Naive B cell (primary cell): ENCODE data around the gene GPATCH1. TPM values are rescaled to one million over a fixed set of nuclear protein-coding genes. Genes with fewer than 3 reads are reported as not detected.
"Not testable (repeated sequence)": the region's sequence is repeated elsewhere in the genome, so short reads cannot be mapped to it uniquely, and the experiment has no call there.

Source experiments
- ATAC-seq, 2 donors: fragments of 150-1000 bp; cut with Tn5 transposase; 2 replicates each; pipeline ENCODE4 v1.10.0; 2021; ENCODE audit warnings: low read depth in 2 of 2, mild to moderate bottlenecking in 2 of 2, moderate library complexity in 2 of 2
- DNase-seq: peaks from one replicate; pipeline ENCODE4 v3.0.0; 2022
- H3K27ac Mint-ChIP-seq, 6 donors: one replicate each; pipeline ENCODE4 v1.8.0; 2020 to 2022; ENCODE audit warnings: mild to moderate bottlenecking in 6 of 6, mixed read lengths in 6 of 6, moderate library complexity in 5 of 6, inconsistent platforms in 2 of 6
- H3K27me3 Mint-ChIP-seq, 3 donors: one replicate each; pipeline ENCODE4 v1.8.0; 2021 to 2022; ENCODE audit warnings: mixed read lengths in 3 of 3, mild to moderate bottlenecking in 1 of 3
- H3K36me3 Mint-ChIP-seq, 2 donors: one replicate each; pipeline ENCODE4 v1.8.0; 2020 to 2022; ENCODE audit warnings: mixed read lengths in 2 of 2, inconsistent platforms in 1 of 2, mild to moderate bottlenecking in 1 of 2
- H3K4me1 Mint-ChIP-seq, 3 donors: one replicate each; pipeline ENCODE4 v1.8.0; 2020 to 2022; ENCODE audit warnings: mixed read lengths in 3 of 3, inconsistent platforms in 1 of 3, mild to moderate bottlenecking in 1 of 3, moderate library complexity in 1 of 3
- H3K4me3 Mint-ChIP-seq, 8 donors: one replicate each; pipeline ENCODE4 v1.8.0; 2020 to 2022; ENCODE audit warnings: mild to moderate bottlenecking in 8 of 8, mixed read lengths in 8 of 8, moderate library complexity in 8 of 8, inconsistent platforms in 2 of 8
- H3K9me3 Mint-ChIP-seq, 7 donors: one replicate each; pipeline ENCODE4 v1.8.0; 2020 to 2022; ENCODE audit warnings: mixed read lengths in 7 of 7, mild to moderate bottlenecking in 5 of 7, inconsistent platforms in 2 of 7, moderate library complexity in 1 of 7
- polyA plus RNA-seq, 6 donors: library from polyadenylated mRNA; unstranded; fragments of 300-500 nt; fragmentation: Illumina TruSeq; gene quantifications; one replicate each; pipeline ENCODE4 v1.2.3, GENCODE V29; 2021; ENCODE audit warnings: low read depth in 6 of 6

GPATCH1 gene
- polyA plus RNA-seq, 6 donors from 2014 or later, result 1.5 to 8.1 (median 5.1) TPM

- Mint-ChIP-seq H3K9me3 (no peaks in the 10 kb centered on the region), H3K4me3 (no peak overlapping the region), H3K36me3 (peaks cover 0 to 4% of the 10 kb centered on the region in 2 donors), H3K27me3 (peaks cover 0 to 4% (median 4%) of the 10 kb centered on the region in 3 donors), H3K27ac (no peak overlapping the region), H3K4me1 (peaks cover 4 to 16% (median 11%) of the 10 kb centered on the region in 3 donors)
- ATAC-seq (no peak), DNase-seq (no peak)
Measured at GRCh38 chr19:33159149-33159548, 78.2 kb downstream of the GPATCH1 start.

- H3K27ac Mint-ChIP-seq, result peak overlapping the region in 1 of 6 donors; percentile 44
Measured at GRCh38 chr19:33159893-33160292, 78.9 kb downstream of the GPATCH1 start.

GRCh38 chr19:33161201-33161600 is 80.2 kb downstream of the GPATCH1 start:
- no peak overlapping the region for H3K4me3 Mint-ChIP-seq
- ATAC-seq (no peak), DNase-seq (no peak)
- peak overlapping the region in 1 of 6 donors; percentile 91 for H3K27ac Mint-ChIP-seq
- H3K27me3 Mint-ChIP-seq, result no peaks in the 10 kb centered on the region
- H3K36me3 Mint-ChIP-seq, result peaks cover 0 to 5% of the 10 kb centered on the region in 2 donors
- peaks cover 8 to 16% (median 11%) of the 10 kb centered on the region in 3 donors for H3K4me1 Mint-ChIP-seq
- H3K9me3 Mint-ChIP-seq, result no peaks in the 10 kb centered on the region

More at GRCh38 chr19:33159893-33160292, 78.9 kb downstream of the GPATCH1 start:
- H3K4me3 Mint-ChIP-seq, result no peak overlapping the region
- H3K27me3 Mint-ChIP-seq, result no peaks in the 10 kb centered on the region
- DNase-seq (no peak), ATAC-seq (no peak)
- H3K4me1 Mint-ChIP-seq, result peaks cover 5 to 16% (median 11%) of the 10 kb centered on the region in 3 donors
- H3K9me3 Mint-ChIP-seq, result no peaks in the 10 kb centered on the region
- H3K36me3 Mint-ChIP-seq, result peaks cover 0 to 5% of the 10 kb centered on the region in 2 donors

- no peaks in the 10 kb centered on the region for H3K27me3 Mint-ChIP-seq
- no peak overlapping the region for H3K27ac Mint-ChIP-seq
- ATAC-seq (no peak), DNase-seq (no peak)
- no peak overlapping the region for H3K4me3 Mint-ChIP-seq
- H3K9me3 Mint-ChIP-seq, result peaks cover 0 to 9% (median 5%) of the 10 kb centered on the region in 7 donors
- peaks cover 8 to 19% (median 18%) of the 10 kb centered on the region in 3 donors for H3K4me1 Mint-ChIP-seq
- H3K36me3 Mint-ChIP-seq, result peaks cover 5 to 8% of the 10 kb centered on the region in 2 donors
Measured at GRCh38 chr19:33163481-33163880, 82.5 kb downstream of the GPATCH1 start.

- peaks cover 4 to 10% (median 6%) of the 10 kb centered on the region in 3 donors for H3K4me1 Mint-ChIP-seq
- ATAC-seq, H3K36me3 Mint-ChIP-seq, H3K27me3 Mint-ChIP-seq, DNase-seq, H3K4me3 Mint-ChIP-seq: not testable (repeated sequence)
- H3K27ac Mint-ChIP-seq, result peak overlapping the region in 1 of 6 donors; percentile 26
- peaks cover 0 to 10% (median 5%) of the 10 kb centered on the region in 7 donors for H3K9me3 Mint-ChIP-seq
Measured at GRCh38 chr19:33166037-33166436, 85.1 kb downstream of the GPATCH1 start.

GRCh38 chr19:33167438-33167837 is 86.5 kb downstream of the GPATCH1 start:
- H3K27ac Mint-ChIP-seq, result peak overlapping the region in 1 of 6 donors; percentile 39
- peaks cover 5 to 12% of the 10 kb centered on the region in 2 donors for H3K36me3 Mint-ChIP-seq
- H3K27me3 Mint-ChIP-seq, result no peaks in the 10 kb centered on the region
- peaks cover 7 to 18% (median 10%) of the 10 kb centered on the region in 3 donors for H3K4me1 Mint-ChIP-seq
- no peak overlapping the region for H3K4me3 Mint-ChIP-seq
- ATAC-seq (no peak), DNase-seq (no peak)
- peaks cover 0 to 10% (median 5%) of the 10 kb centered on the region in 7 donors for H3K9me3 Mint-ChIP-seq

- Mint-ChIP-seq H3K9me3 (peaks cover 0 to 10% (median 5%) of the 10 kb centered on the region in 7 donors), H3K27ac (no peak overlapping the region)
Measured at GRCh38 chr19:33168528-33168927, 87.5 kb downstream of the GPATCH1 start.

GRCh38 chr19:33171222-33171795 is 90.3 kb downstream of the GPATCH1 start:
- Mint-ChIP-seq H3K27ac (no peak overlapping the region), H3K36me3 (peaks cover 0 to 15% of the 10 kb centered on the region in 2 donors), H3K9me3 (peaks cover 0 to 10% (median 5%) of the 10 kb centered on the region in 7 donors), H3K4me1 (peaks cover 25 to 47% (median 33%) of the 10 kb centered on the region in 3 donors), H3K27me3 (no peaks in the 10 kb centered on the region), H3K4me3 (no peak overlapping the region)
- ATAC-seq (no peak), DNase-seq (no peak)

More at GRCh38 chr19:33168528-33168927, 87.5 kb downstream of the GPATCH1 start:
- Mint-ChIP-seq H3K27me3 (no peaks in the 10 kb centered on the region), H3K4me3 (peak overlapping the region in 1 of 8 donors; percentile 9), H3K4me1 (peaks cover 15 to 26% (median 15%) of the 10 kb centered on the region in 3 donors), H3K36me3 (peaks cover 5 to 15% of the 10 kb centered on the region in 2 donors)
- DNase-seq (no peak), ATAC-seq (no peak)

- Mint-ChIP-seq H3K4me1 (peaks cover 29 to 53% (median 33%) of the 10 kb centered on the region in 3 donors), H3K4me3 (no peak overlapping the region), H3K36me3 (peaks cover 0 to 21% of the 10 kb centered on the region in 2 donors), H3K9me3 (peaks cover 0 to 10% (median 6%) of the 10 kb centered on the region in 7 donors), H3K27me3 (peaks cover 0 to 3% (median 3%) of the 10 kb centered on the region in 3 donors), H3K27ac (no peak overlapping the region)
- ATAC-seq, result no peak
- DNase-seq, result no peak
Measured at GRCh38 chr19:33171916-33172359, 91.0 kb downstream of the GPATCH1 start.

- ATAC-seq, result no peak
- Mint-ChIP-seq H3K9me3 (peaks cover 0 to 4% (median 0%) of the 10 kb centered on the region in 7 donors), H3K27me3 (peaks cover 0 to 5% (median 4%) of the 10 kb centered on the region in 3 donors), H3K27ac (no peak overlapping the region), H3K36me3 (peaks cover 0 to 15% of the 10 kb centered on the region in 2 donors), H3K4me1 (peaks cover 39 to 56% (median 41%) of the 10 kb centered on the region in 3 donors), H3K4me3 (peak overlapping the region in 2 of 8 donors; percentile 9 to 97)
- no peak for DNase-seq
Measured at GRCh38 chr19:33174186-33174585, 93.2 kb downstream of the GPATCH1 start.

- Mint-ChIP-seq H3K4me3 (peak overlapping the region in 7 of 8 donors; percentile 92 to 99 (median 98)), H3K36me3 (peaks cover 0 to 15% of the 10 kb centered on the region in 2 donors), H3K4me1 (peaks cover 39 to 56% (median 41%) of the 10 kb centered on the region in 3 donors), H3K27me3 (peaks cover 0 to 5% (median 4%) of the 10 kb centered on the region in 3 donors), H3K27ac (peak overlapping the region in 4 of 6 donors; percentile 7 to 100 (median 74)), H3K9me3 (peaks cover 0 to 4% (median 0%) of the 10 kb centered on the region in 7 donors)
- DNase-seq (no peak), ATAC-seq (no peak)
Measured at GRCh38 chr19:33175156-33175782, 94.3 kb downstream of the GPATCH1 start.

GRCh38 chr19:33175886-33176669 is 95.1 kb downstream of the GPATCH1 start:
- peaks cover 0 to 5% (median 4%) of the 10 kb centered on the region in 3 donors for H3K27me3 Mint-ChIP-seq
- peak overlapping the region; percentile 92 to 99 (median 98) for H3K4me3 Mint-ChIP-seq
- H3K9me3 Mint-ChIP-seq, result peaks cover 0 to 4% (median 0%) of the 10 kb centered on the region in 7 donors
- no peak for DNase-seq
- H3K36me3 Mint-ChIP-seq, result peaks cover 0 to 15% of the 10 kb centered on the region in 2 donors
- H3K4me1 Mint-ChIP-seq, result peaks cover 39 to 56% (median 41%) of the 10 kb centered on the region in 3 donors
- H3K27ac Mint-ChIP-seq, result peak overlapping the region; percentile 96 to 100 (median 100)
- ATAC-seq, result no peak
